Bronchial epithelial cell (primary cell): ENCODE measurements around the gene RAI14. TPM values are rescaled to one million over a fixed set of nuclear protein-coding genes. Genes with fewer than 3 reads are reported as not detected.

Source experiments
- DNase-seq: peaks from one replicate; pipeline ENCODE4 v3.0.0-alpha.2; 2010; ENCODE audit warnings: low read depth
- FAIRE-seq: peaks from 2 replicates; lab custom pipeline; 2011; peaks lifted over from hg19 to GRCh38; lab: Jason Lieb, UNC
- H3K27me3 ChIP-seq: 2 replicates; pipeline ENCODE4 v1.5.1; 2011; ENCODE audit warnings: low read length; ENCODE audit not compliant: control insufficient read depth, insufficient read depth
- H3K36me3 ChIP-seq: 2 replicates; pipeline ENCODE4 v1.5.1; 2011; ENCODE audit warnings: low read length; ENCODE audit not compliant: control insufficient read depth, insufficient read depth
- H3K4me3 ChIP-seq: 2 replicates; pipeline ENCODE4 v1.5.1; 2011; ENCODE audit warnings: mild to moderate bottlenecking, low read depth, low read length, control low read depth
- CTCF ChIP-seq: IDR thresholded peaks from 2 replicates; pipeline ENCODE4 v1.5.1; 2011; ENCODE audit warnings: mild to moderate bottlenecking, moderate library complexity, low read length, control low read depth, inconsistent platforms; ENCODE audit not compliant: insufficient read depth, severe bottlenecking
- total RNA-seq: library from RNA; depleted of rRNA; stranded (reverse); fragments of >200 nt; gene quantifications from 2 replicates; pipeline ENCODE4 v1.2.1, GENCODE V29; 2014

Gene RAI14
- total RNA-seq, 1 donor from 2014 or later: 60.0 TPM

GRCh38 chr5:34817558-34818351 is 161.6 kb downstream of the RAI14 start:
- no peak for TF ChIP-seq CTCF
- no peak for DNase-seq
- Histone ChIP-seq H3K4me3 (no peak overlapping the region), H3K27me3 (no peaks in the 10 kb centered on the region), H3K36me3 (peaks cover 2% of the 10 kb centered on the region)
- FAIRE-seq: no peak

- TF ChIP-seq CTCF: no peak
- DNase-seq: no peak
- Histone ChIP-seq H3K27me3 (no peaks in the 10 kb centered on the region), H3K36me3 (peaks cover 4% of the 10 kb centered on the region), H3K4me3 (no peak overlapping the region)
- no peak for FAIRE-seq
Observed at GRCh38 chr5:34818717-34819116, 162.6 kb downstream of the RAI14 start.

- TF ChIP-seq CTCF: no peak
- no peak for FAIRE-seq
Observed at GRCh38 chr5:34820593-34820992, 164.5 kb downstream of the RAI14 start.

GRCh38 chr5:34822956-34823715 is 167.0 kb downstream of the RAI14 start:
- no peak for DNase-seq
- Histone ChIP-seq H3K4me3 (no peak overlapping the region), H3K36me3 (peaks cover 15% of the 10 kb centered on the region), H3K27me3 (no peaks in the 10 kb centered on the region)
- TF ChIP-seq CTCF: no peak
- FAIRE-seq: no peak

More at GRCh38 chr5:34820593-34820992, 164.5 kb downstream of the RAI14 start:
- Histone ChIP-seq H3K27me3 (no peaks in the 10 kb centered on the region), H3K36me3 (peaks cover 8% of the 10 kb centered on the region), H3K4me3 (no peak overlapping the region)
- no peak for DNase-seq

- Histone ChIP-seq H3K36me3 (peaks cover 18% of the 10 kb centered on the region), H3K27me3 (no peaks in the 10 kb centered on the region), H3K4me3 (no peak overlapping the region)
- no peak for FAIRE-seq
- TF ChIP-seq CTCF: no peak
- no peak for DNase-seq
Observed at GRCh38 chr5:34826347-34826746, 170.2 kb downstream of the RAI14 start.
